H1 (cell line): Measurements from ENCODE around the gene OVCH1. TPM values are rescaled to one million over a fixed set of nuclear protein-coding genes. Genes with fewer than 3 reads are reported as not detected.

ENCODE experiments used
- CTCF ChIA-PET: fragments of 300-600 bp; sonication (Branson Sonifier 250); formaldehyde crosslinking; loops from one replicate; lab custom pipeline; 2021; ENCODE audit not compliant: partially characterized antibody; lab: Charles Lee
- POLR2A ChIA-PET: fragments of 300-600 bp; sonication (Branson Sonifier 250); formaldehyde crosslinking; loops from one replicate; lab custom pipeline; 2021; ENCODE audit warnings: inconsistent platforms; ENCODE audit not compliant: partially characterized antibody; lab: Charles Lee
- DNase-seq, 2 experiments: peaks; one replicate each; pipeline versions ENCODE4 v3.0.0 to v3.0.0-alpha.2; 2010 to 2022; ENCODE audit warnings: low spot score in 2 of 2, low read depth in 1 of 2, mixed read lengths in 1 of 2
- FAIRE-seq: peaks from 2 replicates; lab custom pipeline; 2011; peaks lifted over from hg19 to GRCh38; lab: Jason Lieb, UNC
- H2AFZ ChIP-seq: 2 replicates; pipeline ENCODE4 v1.8.1; 2012; ENCODE audit warnings: low read length, inconsistent platforms
- H2AK5ac ChIP-seq: 2 replicates; pipeline ENCODE4 v1.6.1; 2013; ENCODE audit warnings: low read depth, low read length
- H2BK120ac ChIP-seq: replicated peaks from 2 replicates; pipeline ENCODE3; 2013; ENCODE audit warnings: low read depth, low read length, inconsistent platforms
- H2BK12ac ChIP-seq: 2 replicates; pipeline ENCODE4 v1.6.1; 2013; ENCODE audit warnings: low read depth, low read length
- H2BK15ac ChIP-seq: 2 replicates; pipeline ENCODE4 v1.6.1; 2013; ENCODE audit warnings: low read length
- H2BK20ac ChIP-seq: 2 replicates; pipeline ENCODE4 v1.6.1; 2013; ENCODE audit warnings: low read length
- H2BK5ac ChIP-seq: 2 replicates; pipeline ENCODE4 v1.6.1; 2013; ENCODE audit warnings: low read depth, low read length
- H3K14ac ChIP-seq: 2 replicates; pipeline ENCODE4 v1.6.1; 2013; ENCODE audit warnings: inconsistent platforms; ENCODE audit not compliant: insufficient read length
- H3K18ac ChIP-seq: 2 replicates; pipeline ENCODE4 v1.6.1; 2013; ENCODE audit warnings: low read length; ENCODE audit errors: extremely low read depth
- H3K23ac ChIP-seq: 2 replicates; pipeline ENCODE4 v1.6.1; 2013; ENCODE audit warnings: inconsistent platforms; ENCODE audit not compliant: insufficient read length
- H3K23me2 ChIP-seq: 2 replicates; pipeline ENCODE4 v1.6.1; 2013; ENCODE audit warnings: low read depth, low read length
- H3K27ac ChIP-seq: 2 replicates; pipeline ENCODE4 v1.6.1; 2011; ENCODE audit warnings: low read depth, low read length, inconsistent platforms
- H3K27me3 ChIP-seq, 4 experiments: replicated peaks in 1 of 4; 1 replicate in 1 of 4; 2 replicates in 3 of 4; pipeline versions ENCODE4 v1.6.1 to v1.8.1; 2011 to 2013; ENCODE audit warnings: low read length in 3 of 4, mild to moderate bottlenecking in 3 of 4, inconsistent platforms in 2 of 4, mixed read lengths in 2 of 4, moderate library complexity in 1 of 4; ENCODE audit not compliant: control insufficient read depth in 3 of 4, insufficient read depth in 3 of 4; ENCODE audit errors: extremely low read depth in 1 of 4
- H3K36me3 ChIP-seq, 4 experiments: 2 replicates each; pipeline versions ENCODE4 v1.6.1 to v1.8.1; 2011 to 2013; ENCODE audit warnings: mild to moderate bottlenecking in 4 of 4, low read length in 3 of 4, moderate library complexity in 2 of 4, control low read depth in 1 of 4, inconsistent platforms in 1 of 4; ENCODE audit not compliant: insufficient read depth in 4 of 4, control insufficient read depth in 2 of 4
- H3K4ac ChIP-seq: replicated peaks from 2 replicates; pipeline ENCODE3; 2013; ENCODE audit warnings: low read length, low read depth, mixed read lengths, inconsistent platforms; ENCODE audit not compliant: insufficient read length
- H3K4me1 ChIP-seq, 4 experiments: replicated peaks in 1 of 4; 1 replicate in 1 of 4; 2 replicates in 3 of 4; pipeline versions ENCODE4 v1.6.1 to v1.8.1; 2011 to 2013; ENCODE audit warnings: low read length in 3 of 4, inconsistent platforms in 2 of 4, mixed read lengths in 1 of 4; ENCODE audit not compliant: insufficient read depth in 4 of 4, control insufficient read depth in 3 of 4
- H3K4me2 ChIP-seq, 2 experiments: 2 replicates each; pipeline versions ENCODE4 v1.6.1 to v1.8.1; 2011 to 2013; ENCODE audit warnings: low read depth in 2 of 2, low read length in 2 of 2, control low read depth in 1 of 2, inconsistent platforms in 1 of 2, mild to moderate bottlenecking in 1 of 2; ENCODE audit not compliant: insufficient read depth in 1 of 2
- H3K4me3 ChIP-seq, 4 experiments: fragments of 200-600, 300-600 bp in 1 of 4; sonication (generic), shearing (Covaris generic), sonication (Bioruptor Twin) in 1 of 4; 2 replicates each; pipeline versions ENCODE4 v1.5.1 to v1.8.1; 2011 to 2016; ENCODE audit warnings: low read length in 4 of 4, low read depth in 3 of 4, control low read depth in 2 of 4, inconsistent platforms in 2 of 4, mild to moderate bottlenecking in 2 of 4, mixed read lengths in 1 of 4, moderate library complexity in 1 of 4; ENCODE audit not compliant: insufficient read depth in 2 of 4; ENCODE audit errors: extremely low read depth in 1 of 4
- H3K56ac ChIP-seq: replicated peaks from 2 replicates; pipeline ENCODE3; 2013; ENCODE audit warnings: low read depth, mild to moderate bottlenecking, mixed read lengths, low read length, inconsistent platforms; ENCODE audit not compliant: insufficient read length
- H3K79me1 ChIP-seq: 2 replicates; pipeline ENCODE4 v1.6.1; 2013; ENCODE audit warnings: low read depth, low read length, control low read depth
- H3K79me2 ChIP-seq, 2 experiments: 2 replicates each; pipeline versions ENCODE4 v1.6.1 to v1.8.1; 2012 to 2013; ENCODE audit warnings: low read length in 2 of 2, mild to moderate bottlenecking in 2 of 2, inconsistent platforms in 1 of 2; ENCODE audit not compliant: insufficient read depth in 2 of 2, control insufficient read depth in 1 of 2
- H3K9ac ChIP-seq, 4 experiments: replicated peaks in 1 of 4; 1 replicate in 1 of 4; 2 replicates in 3 of 4; pipeline versions ENCODE4 v1.6.1 to v1.8.1; 2011 to 2013; ENCODE audit warnings: low read depth in 3 of 4, low read length in 3 of 4, control low read depth in 2 of 4, mild to moderate bottlenecking in 2 of 4, moderate library complexity in 2 of 4, inconsistent platforms in 1 of 4; ENCODE audit errors: extremely low read depth in 1 of 4
- H3K9me3 ChIP-seq, 2 experiments: 2 replicates each; pipeline versions ENCODE4 v1.6.1 to v1.8.1; 2012 to 2013; ENCODE audit warnings: mild to moderate bottlenecking in 2 of 2, moderate library complexity in 2 of 2, control low read depth in 1 of 2, inconsistent platforms in 1 of 2, low read depth in 1 of 2, low read length in 1 of 2, mixed read lengths in 1 of 2; ENCODE audit not compliant: insufficient read depth in 2 of 2
- H4K20me1 ChIP-seq, 2 experiments: replicated peaks in 1 of 2; 2 replicates each; pipeline versions ENCODE3 to v1.8.1; 2011 to 2013; ENCODE audit warnings: inconsistent platforms in 2 of 2, low read length in 2 of 2, mild to moderate bottlenecking in 1 of 2; ENCODE audit not compliant: insufficient read depth in 2 of 2, control insufficient read depth in 1 of 2
- H4K5ac ChIP-seq: 2 replicates; pipeline ENCODE4 v1.6.1; 2013; ENCODE audit warnings: low read length, low read depth, mixed read lengths, inconsistent platforms; ENCODE audit not compliant: insufficient read length
- H4K8ac ChIP-seq: 2 replicates; pipeline ENCODE4 v1.8.0; 2013; ENCODE audit warnings: mild to moderate bottlenecking, moderate library complexity, low read length, inconsistent platforms; ENCODE audit not compliant: insufficient read depth; ENCODE audit errors: extremely low read depth
- H4K91ac ChIP-seq: replicated peaks from 2 replicates; pipeline ENCODE3; 2013; ENCODE audit warnings: low read length, mixed read lengths, inconsistent platforms; ENCODE audit not compliant: insufficient read length
- BACH1 ChIP-seq: IDR thresholded peaks from 2 replicates; pipeline ENCODE4 v1.6.1; 2012; ENCODE audit warnings: low read length, improper control_type of control experiment
- BRCA1 ChIP-seq: IDR thresholded peaks from 2 replicates; pipeline ENCODE4 v1.6.1; 2012; ENCODE audit warnings: low read depth, low read length, improper control_type of control experiment
- CEBPB ChIP-seq: IDR thresholded peaks from 2 replicates; pipeline ENCODE4 v1.6.1; 2012; ENCODE audit warnings: low read depth, low read length
- CHD2 ChIP-seq: IDR thresholded peaks from 2 replicates; pipeline ENCODE4 v1.6.1; 2012; ENCODE audit warnings: low read length, improper control_type of control experiment
- EGR1 ChIP-seq: IDR thresholded peaks from 2 replicates; pipeline ENCODE4 v1.6.1; 2011; ENCODE audit warnings: low read depth, low read length, borderline replicate concordance
- HDAC6 ChIP-seq: IDR thresholded peaks from one replicate; pipeline ENCODE4 v1.7.1; 2012; ENCODE audit warnings: low read depth, mild to moderate bottlenecking, inconsistent platforms, low read length, moderate library complexity
- JUN ChIP-seq: IDR thresholded peaks from 2 replicates; pipeline ENCODE4 v1.6.1; 2011; ENCODE audit warnings: low read depth, mild to moderate bottlenecking, improper control_type of control experiment, low read length
- MAFK ChIP-seq: IDR thresholded peaks from 2 replicates; pipeline ENCODE4 v1.6.1; 2012; ENCODE audit warnings: low read depth, mild to moderate bottlenecking, improper control_type of control experiment, low read length
- PHF8 ChIP-seq: fragments of 200-600 bp; sonication (generic); conservative IDR thresholded peaks from 2 replicates; pipeline ENCODE4 v1.7.1; 2012; ENCODE audit warnings: low read depth, mild to moderate bottlenecking, inconsistent platforms, low read length, moderate library complexity
- SP2 ChIP-seq: IDR thresholded peaks from 2 replicates; pipeline ENCODE4 v1.6.1; 2012; ENCODE audit warnings: mild to moderate bottlenecking, low read length, inconsistent platforms
- TAF1 ChIP-seq: IDR thresholded peaks from 2 replicates; pipeline ENCODE4 v1.6.1; 2011; ENCODE audit warnings: mild to moderate bottlenecking, low read depth, low read length
- WGBS, 2 experiments: shearing (Covaris generic) in 1 of 2; methylation state at CpG; one replicate each; pipeline versions ENCODE4 v1.1.6 to v1.1.7; 2013 to 2015; ENCODE audit warnings: low lambda C conversion rate in 2 of 2, mixed read lengths in 2 of 2, inconsistent platforms in 1 of 2, low coverage in 1 of 2, missing lambda C conversion rate in 1 of 2; ENCODE audit not compliant: insufficient replicate concordance in 2 of 2, insufficient coverage in 1 of 2, insufficient read length in 1 of 2; ENCODE audit errors: extremely low coverage in 1 of 2, missing lambda C conversion rate in 1 of 2; 5-methylcytosine and 5-hydroxymethylcytosine counted together
- polyA plus RNA-seq, 7 experiments: library from polyadenylated mRNA; depleted of rRNA in 3 of 7; stranded (reverse) in 5 of 7; unstranded in 2 of 7; fragments of >200 nt in 5 of 7; fragments of 200-250 nt in 2 of 7; gene quantifications; 1 replicate in 5 of 7; 2 replicates in 1 of 7; 4 replicates in 1 of 7; pipeline versions ENCODE4 v1.2.1 to v1.2.3, GENCODE V29; 2011 to 2013; ENCODE audit warnings: missing spikeins in 2 of 7, mixed read lengths in 2 of 7
- total RNA-seq: library from RNA; stranded (reverse); fragmentation: NEBNext Ultra II Directional; extraction: Animal tissue kit (Norgen Biotek cat#: 25700); gene quantifications from 2 replicates; pipeline ENCODE4 v1.2.1, GENCODE V29; 2021
- TF ChIP-seq, protein P1 (sequence below): IDR thresholded peaks from 2 replicates; pipeline ENCODE4 v1.6.1; 2011; ENCODE audit warnings: low read depth, mild to moderate bottlenecking, low read length; ENCODE audit not compliant: insufficient read depth

Gene OVCH1
- total and polyA plus RNA-seq, 2 of the 8 experiments (the other 6 are each of a cell fraction or from before 2014, with no cell fraction given): 0.07 TPM; not detected in 1

DNA sequence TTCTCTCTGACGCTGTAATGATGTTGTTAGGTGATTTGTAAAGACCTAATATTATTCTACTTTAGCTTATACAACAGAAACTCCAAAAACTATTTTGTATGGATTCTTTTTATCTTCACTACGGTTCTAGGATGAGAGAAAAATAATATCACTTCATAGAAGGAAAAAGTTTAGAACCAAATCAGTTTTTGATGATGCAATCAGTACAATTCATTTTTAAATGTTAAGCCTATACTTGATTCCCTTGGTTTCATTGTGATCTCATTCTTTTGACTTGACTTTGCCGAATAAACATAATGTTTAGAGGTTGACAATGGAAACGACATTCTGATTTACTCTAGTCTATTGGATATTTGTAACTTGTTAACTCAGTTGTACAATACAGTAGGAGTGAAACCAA, 91.9 kb downstream of the OVCH1 start:
- H3K9me3 ChIP-seq: no peaks in the 10 kb centered on the region
- ChIA-PET CTCF (no interaction called here), POLR2A (no interaction called here)
- H3K4ac ChIP-seq: no peak overlapping the region
- no peak overlapping the region for H2AFZ ChIP-seq
- no peak overlapping the region for H3K14ac ChIP-seq
- 72% methylated on average over 4 of the region's 4 CpGs; no CpG with 5 or more reads in 1 of the 2 experiments for WGBS, 2 experiments
- no peak overlapping the region for H3K27ac ChIP-seq
- H4K20me1 ChIP-seq: no peaks in the 10 kb centered on the region
- no peaks in the 10 kb centered on the region; the same call in 1 of the 2 replicates for H3K23me2 ChIP-seq
- H3K36me3 ChIP-seq: no peaks in the 10 kb centered on the region
- H4K5ac ChIP-seq: no peak overlapping the region
- H3K27me3 ChIP-seq: no peaks in the 10 kb centered on the region
- H3K79me2 ChIP-seq: no peaks in the 10 kb centered on the region
- H3K23ac ChIP-seq: no peak overlapping the region
- no peak overlapping the region for H2BK5ac ChIP-seq
- H3K4me2 ChIP-seq: no peak overlapping the region
- H3K9ac ChIP-seq: no peak overlapping the region
- no peak overlapping the region for H2BK120ac ChIP-seq
- no peak overlapping the region for H3K18ac ChIP-seq
- no peak overlapping the region for H2BK20ac ChIP-seq
- no peak overlapping the region for H3K56ac ChIP-seq
- H4K91ac ChIP-seq: no peak overlapping the region
- no peak for FAIRE-seq
- no peaks in the 10 kb centered on the region for H3K4me1 ChIP-seq
- DNase-seq: no peak
- H2BK15ac ChIP-seq: no peak overlapping the region
- H4K8ac ChIP-seq: no peak overlapping the region
- H2BK12ac ChIP-seq: no peak overlapping the region
- H3K79me1 ChIP-seq: no peaks in the 10 kb centered on the region
- H2AK5ac ChIP-seq: no peak overlapping the region
- no peak overlapping the region for H3K4me3 ChIP-seq
- TF ChIP-seq TAF1 (no peak), BACH1 (no peak), MAFK (no peak), EGR1 (no peak), CEBPB (no peak), HDAC6 (no peak), JUN (no peak), SP2 (no peak), PHF8 (no peak), CHD2 (no peak), BRCA1 (no peak)
- TF ChIP-seq, protein P1, sequence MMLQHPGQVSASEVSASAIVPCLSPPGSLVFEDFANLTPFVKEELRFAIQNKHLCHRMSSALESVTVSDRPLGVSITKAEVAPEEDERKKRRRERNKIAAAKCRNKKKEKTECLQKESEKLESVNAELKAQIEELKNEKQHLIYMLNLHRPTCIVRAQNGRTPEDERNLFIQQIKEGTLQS: no peak
